ENCODE data around the gene ECE2.

DNA sequence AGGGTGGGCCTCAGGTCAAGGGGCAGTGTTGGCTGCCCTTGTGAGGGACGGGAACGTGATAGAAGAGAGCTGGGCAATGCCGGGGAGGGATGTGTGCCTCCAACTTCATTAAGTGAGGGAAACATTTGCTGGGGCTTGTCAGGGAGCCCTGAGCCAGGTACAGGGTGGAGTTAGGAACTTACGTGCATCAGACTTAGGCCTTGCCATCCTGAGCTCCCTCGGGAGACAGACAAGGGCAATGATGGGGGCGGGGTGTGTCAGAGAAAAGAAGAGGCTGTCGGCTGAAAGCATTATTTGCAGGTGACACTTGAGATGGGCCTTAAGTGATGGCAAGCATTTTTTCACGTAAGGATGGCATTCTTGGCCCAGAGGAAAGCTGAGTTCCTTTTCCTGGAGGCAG lies 63.2 kb downstream of the ECE2 start:
- TF ChIP-seq, protein P1, sequence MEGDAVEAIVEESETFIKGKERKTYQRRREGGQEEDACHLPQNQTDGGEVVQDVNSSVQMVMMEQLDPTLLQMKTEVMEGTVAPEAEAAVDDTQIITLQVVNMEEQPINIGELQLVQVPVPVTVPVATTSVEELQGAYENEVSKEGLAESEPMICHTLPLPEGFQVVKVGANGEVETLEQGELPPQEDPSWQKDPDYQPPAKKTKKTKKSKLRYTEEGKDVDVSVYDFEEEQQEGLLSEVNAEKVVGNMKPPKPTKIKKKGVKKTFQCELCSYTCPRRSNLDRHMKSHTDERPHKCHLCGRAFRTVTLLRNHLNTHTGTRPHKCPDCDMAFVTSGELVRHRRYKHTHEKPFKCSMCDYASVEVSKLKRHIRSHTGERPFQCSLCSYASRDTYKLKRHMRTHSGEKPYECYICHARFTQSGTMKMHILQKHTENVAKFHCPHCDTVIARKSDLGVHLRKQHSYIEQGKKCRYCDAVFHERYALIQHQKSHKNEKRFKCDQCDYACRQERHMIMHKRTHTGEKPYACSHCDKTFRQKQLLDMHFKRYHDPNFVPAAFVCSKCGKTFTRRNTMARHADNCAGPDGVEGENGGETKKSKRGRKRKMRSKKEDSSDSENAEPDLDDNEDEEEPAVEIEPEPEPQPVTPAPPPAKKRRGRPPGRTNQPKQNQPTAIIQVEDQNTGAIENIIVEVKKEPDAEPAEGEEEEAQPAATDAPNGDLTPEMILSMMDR (IDR thresholded peaks at IDR 0.05; ENCODE audit: low read depth, low read length, poor library complexity, severe bottlenecking), result no peak
- no peak for TF ChIP-seq EZH2phosphoT487 (IDR thresholded peaks at IDR 0.05; ENCODE audit: borderline replicate concordance, low read length)

All from DOHH2 (cell line).